ENCODE results near the gene HIF3A. TPM values are rescaled to one million over a fixed set of nuclear protein-coding genes. Genes with fewer than 3 reads are reported as not detected.
A peak's percentile ranks its signal among the peaks of the same experiment; 100 is the strongest.
"Not testable (repeated sequence)": the region's sequence is repeated elsewhere in the genome, so short reads cannot be mapped to it uniquely, and the experiment has no call there.

Gene HIF3A
- total and polyA plus RNA-seq, 2 experiments from 2014 or later, result 54.6 to 149 TPM

DNA sequence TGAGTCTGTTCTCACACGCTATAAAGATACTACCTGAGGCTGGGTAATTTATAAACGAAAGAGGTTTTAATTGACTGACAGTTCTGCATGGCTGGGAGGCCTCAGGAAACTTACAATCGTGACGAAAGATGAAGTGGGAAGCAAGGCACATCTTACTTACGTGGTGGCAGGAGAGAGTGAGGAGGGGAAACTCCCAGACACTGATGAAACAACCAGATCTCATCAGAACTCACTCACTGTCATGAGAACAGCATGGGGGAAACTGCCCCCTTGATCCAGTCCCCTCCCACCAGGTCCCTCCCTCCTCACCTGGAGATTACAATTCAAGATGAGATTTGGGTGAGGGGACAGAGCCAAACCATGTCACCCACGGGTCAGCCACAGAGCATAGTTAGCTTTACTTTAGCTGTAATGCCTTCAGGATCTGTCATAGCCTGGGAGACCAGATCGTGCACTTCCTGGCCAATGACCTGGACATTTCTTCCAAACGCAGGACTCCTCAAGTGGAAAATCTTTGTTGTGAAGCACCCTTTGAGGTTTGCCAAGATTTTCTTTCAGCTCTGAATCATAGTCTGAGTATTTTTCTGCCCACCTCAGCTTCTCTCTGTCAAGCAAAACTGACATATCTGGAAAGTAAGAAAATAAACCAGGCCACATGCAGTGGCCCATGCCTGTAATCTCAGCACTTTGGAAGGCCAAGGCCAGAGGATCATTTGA, 25.2 kb upstream of the HIF3A start:
- no peak overlapping the region for H3K4me3 ChIP-seq
- H3K79me2 ChIP-seq, result no peaks in the 10 kb centered on the region
- 54% methylated on average over 8 of the region's 8 CpGs for WGBS (ENCODE audit: low lambda C conversion rate, missing lambda C conversion rate)
- H3K9me2 ChIP-seq (replicated peaks; ENCODE audit: insufficient read depth), result no peaks in the 10 kb centered on the region
- TF ChIP-seq, protein P1, sequence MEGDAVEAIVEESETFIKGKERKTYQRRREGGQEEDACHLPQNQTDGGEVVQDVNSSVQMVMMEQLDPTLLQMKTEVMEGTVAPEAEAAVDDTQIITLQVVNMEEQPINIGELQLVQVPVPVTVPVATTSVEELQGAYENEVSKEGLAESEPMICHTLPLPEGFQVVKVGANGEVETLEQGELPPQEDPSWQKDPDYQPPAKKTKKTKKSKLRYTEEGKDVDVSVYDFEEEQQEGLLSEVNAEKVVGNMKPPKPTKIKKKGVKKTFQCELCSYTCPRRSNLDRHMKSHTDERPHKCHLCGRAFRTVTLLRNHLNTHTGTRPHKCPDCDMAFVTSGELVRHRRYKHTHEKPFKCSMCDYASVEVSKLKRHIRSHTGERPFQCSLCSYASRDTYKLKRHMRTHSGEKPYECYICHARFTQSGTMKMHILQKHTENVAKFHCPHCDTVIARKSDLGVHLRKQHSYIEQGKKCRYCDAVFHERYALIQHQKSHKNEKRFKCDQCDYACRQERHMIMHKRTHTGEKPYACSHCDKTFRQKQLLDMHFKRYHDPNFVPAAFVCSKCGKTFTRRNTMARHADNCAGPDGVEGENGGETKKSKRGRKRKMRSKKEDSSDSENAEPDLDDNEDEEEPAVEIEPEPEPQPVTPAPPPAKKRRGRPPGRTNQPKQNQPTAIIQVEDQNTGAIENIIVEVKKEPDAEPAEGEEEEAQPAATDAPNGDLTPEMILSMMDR (IDR thresholded peaks at IDR 0.05; ENCODE audit: poor library complexity), result no peak
- no peak for TF ChIP-seq EZH2 (IDR thresholded peaks at IDR 0.05; ENCODE audit: borderline replicate concordance)
- TF ChIP-seq EZH2phosphoT487 (IDR thresholded peaks at IDR 0.05; ENCODE audit: low read depth, severe bottlenecking, unreplicated experiment), result no peak
- no peak overlapping the region for H3K4me2 ChIP-seq
- peak overlapping the region; percentile 74 for H3K27ac ChIP-seq
- no peaks in the 10 kb centered on the region for H4K20me1 ChIP-seq (ENCODE audit: insufficient read depth, poor library complexity, severe bottlenecking)
- H2AFZ ChIP-seq, result no peak overlapping the region
- no peaks in the 10 kb centered on the region for H3K9me3 ChIP-seq (ENCODE audit: low read depth)
- no peaks in the 10 kb centered on the region for H3K4me1 ChIP-seq (ENCODE audit: insufficient read depth)
- no peaks in the 10 kb centered on the region for H3K27me3 ChIP-seq
- DNase-seq (ENCODE audit: low spot score), result peak; percentile 58
- H3K36me3 ChIP-seq (replicated peaks; ENCODE audit: insufficient read depth, low read depth), result no peaks in the 10 kb centered on the region

- not testable (repeated sequence) for H3K36me3 ChIP-seq (replicated peaks; ENCODE audit: insufficient read depth, low read depth); H3K4me2 ChIP-seq; H3K4me1 ChIP-seq (ENCODE audit: insufficient read depth); H2AFZ ChIP-seq; H3K9me2 ChIP-seq (replicated peaks; ENCODE audit: insufficient read depth); DNase-seq (ENCODE audit: low spot score); H3K9me3 ChIP-seq (ENCODE audit: low read depth); H3K27ac ChIP-seq; H3K79me2 ChIP-seq; H3K27me3 ChIP-seq; H3K4me3 ChIP-seq; H4K20me1 ChIP-seq (ENCODE audit: insufficient read depth, poor library complexity, severe bottlenecking)
- 64% methylated on average over 6 of the region's 6 CpGs for WGBS (ENCODE audit: low lambda C conversion rate, missing lambda C conversion rate)
Measured at GRCh38 chr19:46273931-46274330, 22.9 kb upstream of the HIF3A start.

- no peaks in the 10 kb centered on the region for H3K36me3 ChIP-seq (replicated peaks; ENCODE audit: insufficient read depth, low read depth)
- no peaks in the 10 kb centered on the region for H4K20me1 ChIP-seq (ENCODE audit: insufficient read depth, poor library complexity, severe bottlenecking)
- no peak for TF ChIP-seq EZH2 (IDR thresholded peaks at IDR 0.05; ENCODE audit: borderline replicate concordance)
- TF ChIP-seq, protein P1 (IDR thresholded peaks at IDR 0.05; ENCODE audit: poor library complexity), result no peak
- H3K9me3 ChIP-seq (ENCODE audit: low read depth), result no peaks in the 10 kb centered on the region
- no peak for DNase-seq (ENCODE audit: low spot score)
- no peak overlapping the region for H3K4me3 ChIP-seq
- H3K4me2 ChIP-seq, result no peak overlapping the region
- no peak overlapping the region for H3K27ac ChIP-seq
- H3K79me2 ChIP-seq, result no peaks in the 10 kb centered on the region
- no peak overlapping the region for H2AFZ ChIP-seq
- 87% methylated on average over 7 of the region's 7 CpGs for WGBS (ENCODE audit: low lambda C conversion rate, missing lambda C conversion rate)
- no peaks in the 10 kb centered on the region for H3K4me1 ChIP-seq (ENCODE audit: insufficient read depth)
- H3K9me2 ChIP-seq (replicated peaks; ENCODE audit: insufficient read depth), result no peaks in the 10 kb centered on the region
- peaks cover 3% of the 10 kb centered on the region for H3K27me3 ChIP-seq
Measured at GRCh38 chr19:46279177-46279576, 17.7 kb upstream of the HIF3A start.

GRCh38 chr19:46283771-46284170, 13.1 kb upstream of the HIF3A start:
- H3K4me2 ChIP-seq, result no peak overlapping the region
- DNase-seq (ENCODE audit: low spot score), result no peak
- H3K9me3 ChIP-seq (ENCODE audit: low read depth), result no peaks in the 10 kb centered on the region
- no peak overlapping the region for H3K4me3 ChIP-seq
- H3K36me3 ChIP-seq (replicated peaks; ENCODE audit: insufficient read depth, low read depth), result no peaks in the 10 kb centered on the region
- peaks cover 1% of the 10 kb centered on the region for H3K27me3 ChIP-seq
- no peak overlapping the region for H3K27ac ChIP-seq
- WGBS (ENCODE audit: low lambda C conversion rate, missing lambda C conversion rate), result 80% methylated on average over 4 of the region's 4 CpGs
- no peaks in the 10 kb centered on the region for H3K9me2 ChIP-seq (replicated peaks; ENCODE audit: insufficient read depth)
- H4K20me1 ChIP-seq (ENCODE audit: insufficient read depth, poor library complexity, severe bottlenecking), result no peaks in the 10 kb centered on the region
- H3K79me2 ChIP-seq, result no peaks in the 10 kb centered on the region
- TF ChIP-seq, protein P1 (IDR thresholded peaks at IDR 0.05; ENCODE audit: poor library complexity), result no peak
- TF ChIP-seq EZH2 (IDR thresholded peaks at IDR 0.05; ENCODE audit: borderline replicate concordance) (no peak), EZH2phosphoT487 (IDR thresholded peaks at IDR 0.05; ENCODE audit: low read depth, severe bottlenecking, unreplicated experiment) (no peak)
- H3K4me1 ChIP-seq (ENCODE audit: insufficient read depth), result no peaks in the 10 kb centered on the region
- H2AFZ ChIP-seq, result no peak overlapping the region

Data from hepatocyte (in vitro differentiated cells).